NB4 (cell line): Measurements from ENCODE around the gene RNASET2.

Source experiments
- CTCF ChIP-seq: IDR thresholded peaks from one replicate; pipeline ENCODE4 v1.5.1; 2012; ENCODE audit warnings: low read depth, low read length
- MAX ChIP-seq: IDR thresholded peaks from 2 replicates; pipeline ENCODE4 v1.6.1; 2011; ENCODE audit warnings: low read depth, low read length

GRCh38 chr6:166936079-166936787 is 20.1 kb downstream of the RNASET2 start:
- TF ChIP-seq CTCF (no peak), MAX (peak; percentile 82)
